ENCODE results near the gene TMEM114.

TMEM114 gene

GRCh38 chr16:8611122-8611521 is 20.8 kb upstream of the TMEM114 start:
- DNase-seq = no peak

- no peak for DNase-seq
Measured at GRCh38 chr16:8607214-8607613, 16.9 kb upstream of the TMEM114 start.

- no peak for DNase-seq
Measured at GRCh38 chr16:8605554-8605953, 15.2 kb upstream of the TMEM114 start.

- DNase-seq = no peak
Measured at GRCh38 chr16:8600144-8600775, 9.9 kb upstream of the TMEM114 start.

- DNase-seq = no peak
Measured at GRCh38 chr16:8596581-8596980, 6.3 kb upstream of the TMEM114 start.

GRCh38 chr16:8595783-8596182 is 5.5 kb upstream of the TMEM114 start:
- DNase-seq = no peak

GRCh38 chr16:8594149-8594666 is 3.9 kb upstream of the TMEM114 start:
- no peak for DNase-seq

GRCh38 chr16:8591451-8591850 is 1.1 kb upstream of the TMEM114 start:
- DNase-seq = no peak

- DNase-seq = no peak
Measured at GRCh38 chr16:8590811-8591210, 500 bp upstream of the TMEM114 start.

GRCh38 chr16:8589057-8589899 is 1.0 kb downstream of the TMEM114 start:
- DNase-seq = no peak

- no peak for DNase-seq
Measured at GRCh38 chr16:8588682-8589056, 1.6 kb downstream of the TMEM114 start.

GRCh38 chr16:8587065-8587464 is 3.2 kb downstream of the TMEM114 start:
- no peak for DNase-seq

GRCh38 chr16:8585857-8586256 is 4.5 kb downstream of the TMEM114 start:
- DNase-seq = no peak

GRCh38 chr16:8585041-8585440 is 5.3 kb downstream of the TMEM114 start:
- no peak for DNase-seq

- no peak for DNase-seq
Measured at GRCh38 chr16:8583732-8584131, 6.6 kb downstream of the TMEM114 start.

- no peak for DNase-seq
Measured at GRCh38 chr16:8583199-8583598, 7.1 kb downstream of the TMEM114 start.

GRCh38 chr16:8581831-8582580 is 8.3 kb downstream of the TMEM114 start:
- DNase-seq = no peak

GRCh38 chr16:8579559-8579958 is 10.8 kb downstream of the TMEM114 start:
- DNase-seq = no peak

GRCh38 chr16:8577678-8578304 is 12.5 kb downstream of the TMEM114 start:
- no peak for DNase-seq

- DNase-seq = no peak
Measured at GRCh38 chr16:8576141-8577004, 13.9 kb downstream of the TMEM114 start.

GRCh38 chr16:8575399-8575798 is 14.9 kb downstream of the TMEM114 start:
- DNase-seq = no peak

All from NCI-H1092 (cell line).